ENCODE data around the gene HRH1. TPM values are rescaled to one million over a fixed set of nuclear protein-coding genes. Genes with fewer than 3 reads are reported as not detected.

Gene HRH1
- total RNA-seq, 2 experiments from 2014 or later: 0.07 to 0.10 TPM

DNA sequence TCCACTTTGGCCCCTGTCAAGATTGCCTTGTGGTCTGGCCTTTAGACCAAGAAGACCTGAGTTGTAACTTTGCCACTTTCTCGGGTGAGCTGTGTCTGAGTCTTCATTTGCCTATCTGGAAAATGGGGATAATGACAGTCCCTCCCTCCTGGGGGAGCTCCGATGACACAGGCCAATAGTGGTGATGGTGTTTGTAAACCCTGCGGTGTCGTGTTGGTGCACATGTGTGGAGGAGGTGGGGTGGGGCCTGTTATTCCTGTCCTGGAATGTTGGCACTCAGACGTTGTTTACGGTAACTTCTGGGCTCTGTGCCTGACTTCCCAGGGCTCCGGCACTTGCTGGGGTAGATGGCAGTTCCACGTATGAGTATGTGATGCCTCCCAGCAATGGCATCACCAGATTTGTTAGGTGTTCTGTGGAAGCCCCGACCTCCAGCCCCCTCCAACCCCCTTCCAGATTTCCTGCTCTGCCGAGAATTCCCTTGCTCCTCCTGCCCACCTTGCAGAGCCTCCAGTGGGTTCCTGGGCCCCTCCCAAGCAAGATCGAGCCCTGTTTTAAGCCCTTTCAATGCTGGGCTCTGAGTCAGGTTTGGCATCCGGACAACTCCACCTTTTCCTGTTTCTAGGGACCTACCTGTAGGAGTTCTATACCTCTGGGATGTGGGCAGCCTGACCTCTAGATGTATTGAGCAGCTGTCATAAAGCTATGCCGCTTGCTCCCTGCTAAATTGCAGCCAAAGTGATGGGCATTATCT lies 31.4 kb downstream of the HRH1 start:
- no peaks in the 10 kb centered on the region for H3K4me1 Mint-ChIP-seq (ENCODE audit: low read depth)
- H3K9me3 Mint-ChIP-seq: no peaks in the 10 kb centered on the region
- no peak for DNase-seq
- CTCF ChIA-PET: no interaction called here
- H3K27me3 Mint-ChIP-seq (ENCODE audit: low read depth): peaks cover 6% of the 10 kb centered on the region
- H3K36me3 Mint-ChIP-seq (ENCODE audit: low read depth): no peaks in the 10 kb centered on the region
- H3K27ac Mint-ChIP-seq: no peak overlapping the region
- H3K4me3 Mint-ChIP-seq: no peak overlapping the region
- intact Hi-C loops (cut with micrococcal nuclease): no loop called here

DNA sequence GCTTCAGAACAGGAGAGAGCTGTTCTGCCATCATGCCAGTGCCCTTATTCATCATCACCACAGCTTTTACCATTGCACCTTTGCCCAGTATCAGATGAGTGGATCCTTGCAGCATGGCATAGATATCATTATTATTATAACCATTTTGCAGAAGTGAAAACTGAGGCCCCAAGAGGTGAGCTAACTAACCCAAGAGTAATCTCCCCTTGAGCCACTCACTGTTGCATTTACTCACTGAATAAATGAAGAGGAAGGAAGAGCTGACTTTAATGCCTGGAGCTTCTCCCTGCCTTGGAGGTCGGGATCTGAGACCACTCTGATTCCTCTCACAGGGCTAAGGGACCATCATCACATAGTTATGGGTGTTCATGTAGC lies 32.0 kb downstream of the HRH1 start:
- CTCF ChIA-PET: no interaction called here
- intact Hi-C loops (cut with micrococcal nuclease): no loop called here
- H3K27ac Mint-ChIP-seq: no peak overlapping the region
- peaks cover 6% of the 10 kb centered on the region for H3K27me3 Mint-ChIP-seq (ENCODE audit: low read depth)
- H3K9me3 Mint-ChIP-seq: no peaks in the 10 kb centered on the region
- no peaks in the 10 kb centered on the region for H3K4me1 Mint-ChIP-seq (ENCODE audit: low read depth)
- no peaks in the 10 kb centered on the region for H3K36me3 Mint-ChIP-seq (ENCODE audit: low read depth)
- no peak for DNase-seq
- no peak overlapping the region for H3K4me3 Mint-ChIP-seq

DNA sequence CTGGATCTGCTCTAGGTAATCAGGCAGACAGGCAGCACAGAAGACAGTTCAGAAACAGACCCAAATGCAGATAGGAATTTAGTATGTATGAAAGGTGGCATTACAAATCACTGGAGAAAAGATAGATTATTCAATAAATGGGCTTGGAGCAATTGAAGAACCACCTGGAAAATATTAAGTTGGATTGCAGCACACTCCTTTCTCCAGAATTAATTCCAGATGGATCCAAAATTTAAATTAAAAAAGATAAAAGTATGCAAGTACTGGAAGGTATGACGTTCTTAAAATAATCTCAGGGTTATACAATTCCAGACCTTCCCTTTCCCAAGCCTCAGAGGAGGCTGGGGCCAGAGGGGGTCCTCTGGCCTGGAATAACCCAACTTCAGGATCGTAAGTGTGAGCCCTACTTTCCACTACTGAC lies 32.5 kb downstream of the HRH1 start:
- CTCF ChIA-PET: no interaction called here
- Mint-ChIP-seq H3K9me3 (no peaks in the 10 kb centered on the region), H3K4me3 (no peak overlapping the region), H3K27me3 (ENCODE audit: low read depth) (peaks cover 6% of the 10 kb centered on the region), H3K4me1 (ENCODE audit: low read depth) (no peaks in the 10 kb centered on the region), H3K27ac (no peak overlapping the region), H3K36me3 (ENCODE audit: low read depth) (no peaks in the 10 kb centered on the region)
- no peak for DNase-seq
- intact Hi-C loops (cut with micrococcal nuclease): no loop called here

DNA sequence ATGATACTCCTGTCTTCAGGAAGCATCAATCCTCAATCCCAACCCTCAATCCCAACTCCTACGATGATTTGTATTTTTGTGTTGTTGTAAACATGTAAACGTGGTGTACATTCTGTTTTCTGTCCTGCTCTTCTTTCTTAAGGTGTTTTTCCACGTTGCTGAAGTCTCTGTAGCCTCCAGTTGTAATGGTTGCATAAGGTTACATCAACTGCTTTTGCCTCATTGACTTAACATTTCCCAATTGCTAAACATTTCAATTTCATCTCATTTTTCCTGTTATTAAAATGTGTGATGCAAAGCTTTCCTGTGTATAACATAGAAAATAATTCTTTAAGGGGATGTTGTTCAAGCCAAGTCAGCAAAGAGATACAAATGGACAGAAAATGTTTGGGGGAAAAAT lies 33.4 kb downstream of the HRH1 start:
- Mint-ChIP-seq H3K27ac (no peak overlapping the region), H3K36me3 (ENCODE audit: low read depth) (no peaks in the 10 kb centered on the region), H3K4me3 (no peak overlapping the region), H3K27me3 (ENCODE audit: low read depth) (peaks cover 6% of the 10 kb centered on the region), H3K9me3 (no peaks in the 10 kb centered on the region), H3K4me1 (ENCODE audit: low read depth) (no peaks in the 10 kb centered on the region)
- DNase-seq: no peak
- intact Hi-C loops (cut with micrococcal nuclease): no loop called here
- CTCF ChIA-PET: no interaction called here

DNA sequence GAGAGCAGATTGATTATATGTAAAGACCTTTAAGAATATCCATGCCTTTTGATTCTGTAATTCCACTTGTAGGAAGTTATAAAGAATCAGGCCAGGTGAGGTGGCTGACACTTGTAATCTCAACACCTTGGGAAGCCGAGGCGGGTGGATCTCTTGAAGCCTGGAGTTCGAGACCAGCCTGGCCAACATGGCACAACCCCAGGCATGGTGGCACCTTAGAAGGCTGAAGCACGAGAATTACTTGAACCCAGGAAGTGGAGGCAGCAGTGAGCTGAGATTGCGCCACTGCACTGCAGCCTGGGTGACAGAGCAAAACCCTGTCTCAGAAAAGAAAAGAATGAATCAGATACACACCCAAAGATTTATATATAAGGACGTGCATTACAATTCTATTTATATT lies 33.9 kb downstream of the HRH1 start:
- Mint-ChIP-seq H3K27me3 (ENCODE audit: low read depth) (peaks cover 6% of the 10 kb centered on the region), H3K36me3 (ENCODE audit: low read depth) (no peaks in the 10 kb centered on the region), H3K9me3 (no peaks in the 10 kb centered on the region), H3K4me3 (no peak overlapping the region), H3K4me1 (ENCODE audit: low read depth) (no peaks in the 10 kb centered on the region), H3K27ac (no peak overlapping the region)
- intact Hi-C loops (cut with micrococcal nuclease): no loop called here
- CTCF ChIA-PET: no interaction called here
- DNase-seq: no peak

DNA sequence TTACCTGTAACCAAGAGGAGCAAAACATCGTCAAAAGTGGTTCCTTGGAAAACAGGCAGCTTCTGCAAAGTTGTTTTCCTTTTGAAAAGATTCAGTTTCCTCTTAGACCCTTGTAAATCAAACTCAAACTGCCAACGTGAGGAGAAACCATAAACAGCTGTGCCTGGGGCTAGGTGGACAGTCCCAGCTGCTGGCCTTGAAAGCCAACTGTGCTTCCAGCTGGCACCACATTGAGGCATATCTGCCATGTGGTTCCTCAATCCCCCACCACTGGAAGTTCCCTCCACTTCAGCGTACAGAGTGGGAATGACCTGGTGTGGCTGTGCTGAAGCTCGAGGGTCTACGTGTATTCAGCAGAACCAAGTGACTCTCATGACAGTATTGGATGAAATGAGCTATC lies 40.9 kb downstream of the HRH1 start:
- intact Hi-C loops (cut with micrococcal nuclease): no loop called here
- Mint-ChIP-seq H3K27ac (no peak overlapping the region), H3K36me3 (ENCODE audit: low read depth) (no peaks in the 10 kb centered on the region), H3K27me3 (ENCODE audit: low read depth) (peaks cover 29% of the 10 kb centered on the region), H3K4me3 (no peak overlapping the region), H3K9me3 (peaks cover 1% of the 10 kb centered on the region), H3K4me1 (ENCODE audit: low read depth) (peaks cover 21% of the 10 kb centered on the region)
- DNase-seq: no peak
- CTCF ChIA-PET: interaction anchor here (0.8 to 1.7 kb wide), 3 partner anchors 39 to 94 kb away, joined by 3 to 6 read pairs (median 3); no protein-coding TSS in a partner anchor

DNA sequence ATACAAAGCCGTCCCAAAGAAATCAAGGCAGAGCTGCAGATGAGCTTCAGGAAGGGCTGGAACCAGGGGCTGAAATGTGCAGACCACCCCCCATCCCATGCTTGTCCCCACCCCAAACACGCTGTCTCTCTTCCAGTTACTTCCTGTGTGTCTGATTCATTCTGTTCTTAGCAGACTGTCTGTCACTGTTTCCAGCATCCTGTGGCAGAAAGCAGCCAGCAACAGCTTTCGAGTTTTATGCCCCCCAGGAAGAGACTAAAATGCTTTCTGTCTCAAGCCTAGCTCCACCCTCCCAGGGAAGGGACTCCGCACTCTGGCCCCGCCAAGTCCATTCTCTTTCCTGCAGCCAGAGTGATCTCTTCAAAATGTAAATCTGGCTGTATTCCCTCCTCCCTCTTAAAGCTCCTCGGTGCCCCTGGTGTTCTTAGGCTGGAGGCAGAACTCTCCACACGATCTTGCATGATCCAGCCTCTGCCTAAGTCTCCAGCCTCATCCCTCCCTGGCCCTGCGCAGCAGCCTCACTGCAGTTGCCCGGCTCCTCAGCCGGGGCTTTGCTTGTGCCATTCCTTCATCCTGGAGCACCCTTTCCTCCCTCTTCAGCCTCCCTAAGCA lies 41.5 kb downstream of the HRH1 start:
- H3K27ac Mint-ChIP-seq: no peak overlapping the region
- H3K36me3 Mint-ChIP-seq (ENCODE audit: low read depth): no peaks in the 10 kb centered on the region
- H3K9me3 Mint-ChIP-seq: peaks cover 1% of the 10 kb centered on the region
- CTCF ChIA-PET: interaction anchor here (0.8 to 1.7 kb wide), 3 partner anchors 38 to 93 kb away, joined by 3 to 6 read pairs (median 3); no protein-coding TSS in a partner anchor
- H3K27me3 Mint-ChIP-seq (ENCODE audit: low read depth): peaks cover 30% of the 10 kb centered on the region
- DNase-seq: peak; percentile 49
- peaks cover 21% of the 10 kb centered on the region for H3K4me1 Mint-ChIP-seq (ENCODE audit: low read depth)
- H3K4me3 Mint-ChIP-seq: peak overlapping the region; percentile 6
- intact Hi-C loops (cut with micrococcal nuclease): no loop called here

DNA sequence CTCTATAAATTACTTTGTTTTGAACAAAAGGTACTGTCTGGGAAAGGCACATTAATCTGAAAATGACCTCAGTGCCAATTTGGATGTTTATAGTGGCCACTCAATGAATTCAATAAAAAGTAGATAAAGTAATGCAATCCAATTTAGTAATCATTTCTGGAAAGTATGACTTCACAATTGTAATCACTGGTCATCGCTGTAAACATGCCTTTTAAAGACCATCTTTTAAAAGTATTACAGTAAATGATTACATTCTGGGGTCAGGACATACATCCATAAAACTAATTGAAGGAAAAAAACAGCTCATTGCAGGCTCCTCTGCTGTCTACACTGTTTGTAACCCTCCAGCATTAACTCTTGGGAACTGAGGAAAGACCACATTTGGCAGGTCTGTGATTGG lies 43.2 kb downstream of the HRH1 start:
- H3K27ac Mint-ChIP-seq: no peak overlapping the region
- DNase-seq: no peak
- H3K9me3 Mint-ChIP-seq: peaks cover 1% of the 10 kb centered on the region
- H3K4me3 Mint-ChIP-seq: no peak overlapping the region
- CTCF ChIA-PET: no interaction called here
- peaks cover 21% of the 10 kb centered on the region for H3K4me1 Mint-ChIP-seq (ENCODE audit: low read depth)
- H3K36me3 Mint-ChIP-seq (ENCODE audit: low read depth): no peaks in the 10 kb centered on the region
- H3K27me3 Mint-ChIP-seq (ENCODE audit: low read depth): peaks cover 33% of the 10 kb centered on the region
- intact Hi-C loops (cut with micrococcal nuclease): no loop called here

DNA sequence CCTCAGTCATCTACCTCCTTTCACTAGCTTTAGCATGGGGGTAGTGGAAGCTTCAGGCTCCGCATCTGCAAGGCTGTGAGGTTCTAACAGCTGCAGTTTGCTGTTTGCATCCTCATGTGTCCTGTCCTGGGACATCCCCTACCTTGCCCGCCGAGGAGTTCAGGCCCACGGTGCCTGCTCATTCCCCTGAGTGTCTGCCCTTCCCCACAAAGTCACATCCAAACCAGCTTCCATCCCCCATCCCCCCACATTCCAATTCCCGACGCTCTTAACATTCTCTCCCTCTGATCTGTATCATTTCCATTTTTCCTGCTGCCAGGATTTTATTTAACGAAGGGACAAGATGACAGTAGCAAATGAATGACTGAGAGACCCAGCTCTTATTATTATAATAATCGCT lies 43.8 kb downstream of the HRH1 start:
- DNase-seq: no peak
- Mint-ChIP-seq H3K27ac (no peak overlapping the region), H3K27me3 (ENCODE audit: low read depth) (peaks cover 33% of the 10 kb centered on the region), H3K9me3 (peaks cover 1% of the 10 kb centered on the region), H3K4me3 (no peak overlapping the region), H3K36me3 (ENCODE audit: low read depth) (no peaks in the 10 kb centered on the region), H3K4me1 (ENCODE audit: low read depth) (peaks cover 21% of the 10 kb centered on the region)
- CTCF ChIA-PET: no interaction called here
- intact Hi-C loops (cut with micrococcal nuclease): no loop called here

DNA sequence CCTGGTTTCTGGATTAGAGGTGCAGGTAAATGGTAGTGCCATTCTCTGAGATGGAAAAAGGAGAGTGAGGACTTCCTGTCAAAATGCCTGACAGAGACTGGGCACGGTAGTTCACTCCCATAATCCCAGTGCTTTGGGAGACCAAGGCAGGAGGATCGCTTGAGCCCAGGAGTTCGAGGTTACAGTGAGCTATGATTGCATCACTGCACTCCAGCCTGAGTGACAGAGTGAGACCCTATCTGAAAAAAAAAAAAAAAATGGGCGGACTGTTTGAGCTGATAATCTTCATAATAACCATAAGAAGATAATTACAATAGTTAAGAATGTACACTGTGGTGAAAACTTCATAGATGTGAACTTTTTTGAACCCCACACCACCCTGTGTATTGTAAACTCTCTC lies 44.2 kb downstream of the HRH1 start:
- peaks cover 1% of the 10 kb centered on the region for H3K9me3 Mint-ChIP-seq
- peaks cover 33% of the 10 kb centered on the region for H3K27me3 Mint-ChIP-seq (ENCODE audit: low read depth)
- CTCF ChIA-PET: no interaction called here
- no peak overlapping the region for H3K27ac Mint-ChIP-seq
- DNase-seq: no peak
- peaks cover 21% of the 10 kb centered on the region for H3K4me1 Mint-ChIP-seq (ENCODE audit: low read depth)
- intact Hi-C loops (cut with micrococcal nuclease): no loop called here
- no peaks in the 10 kb centered on the region for H3K36me3 Mint-ChIP-seq (ENCODE audit: low read depth)
- no peak overlapping the region for H3K4me3 Mint-ChIP-seq

DNA sequence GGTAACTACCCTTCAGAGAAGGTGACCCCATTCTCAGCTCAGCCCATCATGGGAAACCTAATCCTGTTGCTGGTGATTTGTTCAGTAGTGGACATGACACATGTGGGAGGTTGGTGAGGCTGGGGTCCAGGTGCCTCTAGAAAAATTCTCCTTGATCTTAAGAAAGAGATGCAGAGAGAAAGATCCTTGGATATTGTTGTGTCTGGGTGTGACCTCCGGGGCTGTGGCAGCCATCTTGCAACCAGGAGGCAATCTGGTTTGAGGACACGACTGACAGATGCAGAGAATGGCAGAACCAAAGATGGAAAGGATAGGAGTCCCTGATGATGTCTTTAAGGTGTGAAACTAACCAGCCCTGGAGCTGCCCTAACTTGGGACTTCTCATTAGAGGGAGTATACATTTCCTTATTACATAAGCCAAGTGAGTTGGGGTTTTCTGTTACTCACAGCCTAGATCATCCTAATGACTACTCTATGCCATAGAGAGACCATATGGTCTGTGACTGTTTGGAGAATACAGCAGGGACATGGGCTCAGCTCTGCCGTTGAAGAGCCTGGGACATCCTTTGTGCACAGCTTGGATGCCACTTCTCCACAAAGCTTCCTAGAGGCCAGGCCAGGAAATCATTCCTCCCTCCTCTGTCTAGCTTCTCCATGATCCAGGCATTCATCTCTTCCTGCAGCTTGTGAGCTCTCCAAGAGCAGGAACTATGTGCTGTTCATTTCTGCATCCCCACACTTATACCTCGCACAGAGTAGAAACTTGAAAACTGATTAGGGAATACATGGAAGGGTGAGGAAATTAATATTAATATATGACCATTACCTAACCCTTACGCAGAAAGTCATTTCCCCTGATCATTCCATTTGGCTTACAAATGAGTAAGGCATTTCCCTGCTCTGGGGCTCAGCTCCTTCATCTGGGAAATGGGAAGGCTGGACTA lies 45.9 kb downstream of the HRH1 start:
- peaks cover 29% of the 10 kb centered on the region for H3K27me3 Mint-ChIP-seq (ENCODE audit: low read depth)
- CTCF ChIA-PET: interaction anchor here (1.5 kb wide), 1 partner anchor 134 kb away, joined by 5 read pairs; no protein-coding TSS in a partner anchor
- H3K9me3 Mint-ChIP-seq: no peaks in the 10 kb centered on the region
- no peak overlapping the region for H3K27ac Mint-ChIP-seq
- H3K4me1 Mint-ChIP-seq (ENCODE audit: low read depth): peaks cover 15% of the 10 kb centered on the region
- DNase-seq: no peak
- intact Hi-C loops (cut with micrococcal nuclease): no loop called here
- H3K36me3 Mint-ChIP-seq (ENCODE audit: low read depth): no peaks in the 10 kb centered on the region
- H3K4me3 Mint-ChIP-seq: no peak overlapping the region

DNA sequence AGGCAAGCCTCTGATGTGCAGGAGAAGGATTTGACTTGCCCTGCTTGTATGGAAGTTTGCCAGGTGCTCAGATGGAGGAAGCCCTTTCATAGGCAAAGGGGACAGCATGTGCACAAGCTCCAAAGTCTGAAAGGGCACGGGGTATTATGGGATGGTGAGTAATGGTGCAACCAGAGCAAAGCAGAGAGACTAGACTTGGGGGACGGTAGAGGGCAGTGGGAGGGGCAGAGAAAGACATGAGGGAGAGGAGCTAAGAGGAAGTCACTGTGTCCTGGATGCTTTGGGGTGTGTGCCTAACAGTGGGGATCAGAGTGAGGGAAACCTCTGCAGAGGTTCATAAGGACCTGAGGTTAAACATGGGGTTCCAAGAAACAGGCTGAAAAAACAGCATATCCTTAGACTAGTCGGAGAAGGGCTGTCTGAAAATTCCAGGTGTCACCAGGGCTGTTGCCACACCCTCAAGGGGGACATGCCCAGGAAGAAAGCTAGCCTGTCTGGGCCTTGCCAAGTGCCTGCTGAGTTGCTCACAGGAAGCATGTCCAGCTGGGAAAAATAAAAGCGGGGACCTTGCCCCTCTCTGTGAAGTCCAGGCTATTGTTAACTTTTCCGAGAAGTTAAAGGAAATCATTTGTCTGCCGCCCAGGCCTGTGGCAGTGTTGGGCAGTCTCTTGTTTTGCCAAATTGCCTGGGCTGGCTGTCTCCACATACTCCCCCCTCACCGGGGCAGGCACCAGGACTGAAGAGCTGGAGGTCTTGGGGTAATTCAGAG lies 47.1 kb downstream of the HRH1 start:
- no peak overlapping the region for H3K4me3 Mint-ChIP-seq
- peaks cover 19% of the 10 kb centered on the region for H3K27me3 Mint-ChIP-seq (ENCODE audit: low read depth)
- CTCF ChIA-PET: no interaction called here
- no peaks in the 10 kb centered on the region for H3K36me3 Mint-ChIP-seq (ENCODE audit: low read depth)
- intact Hi-C loops (cut with micrococcal nuclease): no loop called here
- DNase-seq: no peak
- H3K9me3 Mint-ChIP-seq: no peaks in the 10 kb centered on the region
- no peak overlapping the region for H3K27ac Mint-ChIP-seq
- peaks cover 3% of the 10 kb centered on the region for H3K4me1 Mint-ChIP-seq (ENCODE audit: low read depth)
